Spleen (tissue), 11 donors: Measurements from ENCODE around the gene CD53. TPM values are rescaled to one million over a fixed set of nuclear protein-coding genes. Genes with fewer than 3 reads are reported as not detected.

Source experiments
- DNase-seq: peaks from one replicate; pipeline ENCODE4 v3.0.0-alpha.2; 2020
- H3K27ac ChIP-seq, 8 donors: fragments of 200-600 bp; sonication (generic) in 7 of 8; 1 replicate in 4 of 8; 2 replicates in 4 of 8; pipeline versions ENCODE4 v1.5.0 to v1.8.0; 2016 to 2021; ENCODE audit warnings: inconsistent platforms in 4 of 8, mild to moderate bottlenecking in 4 of 8, moderate library complexity in 1 of 8
- H3K27me3 ChIP-seq, 7 donors: fragments of 200-600 bp; sonication (generic) in 6 of 7; replicated peaks in 1 of 7; 1 replicate in 4 of 7; 2 replicates in 3 of 7; pipeline versions ENCODE4 v1.5.0 to v1.8.0; 2016 to 2021; ENCODE audit warnings: inconsistent platforms in 3 of 7, mild to moderate bottlenecking in 1 of 7
- H3K36me3 ChIP-seq, 6 donors: fragments of 200-600 bp; sonication (generic) in 5 of 6; 1 replicate in 4 of 6; 2 replicates in 2 of 6; pipeline versions ENCODE4 v1.5.0 to v1.8.0; 2016 to 2021; ENCODE audit warnings: inconsistent platforms in 2 of 6
- H3K4me1 ChIP-seq, 6 donors: fragments of 200-600 bp; sonication (generic) in 5 of 6; 1 replicate in 3 of 6; 2 replicates in 3 of 6; pipeline versions ENCODE4 v1.5.0 to v1.8.0; 2016 to 2021; ENCODE audit warnings: inconsistent platforms in 3 of 6
- H3K4me3 ChIP-seq, 8 donors: fragments of 200-600 bp; sonication (generic) in 7 of 8; 1 replicate in 4 of 8; 2 replicates in 4 of 8; pipeline versions ENCODE4 v1.5.0 to v1.8.0; 2016 to 2021; ENCODE audit warnings: inconsistent platforms in 4 of 8, mild to moderate bottlenecking in 4 of 8, moderate library complexity in 2 of 8
- H3K9me3 ChIP-seq, 8 donors: fragments of 200-600 bp; sonication (generic) in 7 of 8; 1 replicate in 4 of 8; 2 replicates in 4 of 8; pipeline versions ENCODE4 v1.5.0 to v1.8.0; 2016 to 2021; ENCODE audit warnings: inconsistent platforms in 4 of 8
- POLR2A ChIP-seq, 3 donors: fragments of 450-650 bp; IDR thresholded peaks; one replicate each; pipeline ENCODE4 v1.5.1; 2017; ENCODE audit warnings: antibody characterized with exemption in 3 of 3, mild to moderate bottlenecking in 1 of 3
- POLR2AphosphoS5 ChIP-seq, 3 donors: sonication (generic); formaldehyde crosslinking; IDR thresholded peaks; one replicate each; pipeline ENCODE4 v1.5.1; 2017; ENCODE audit warnings: antibody characterized with exemption in 3 of 3
- WGBS, 5 donors: extraction: QIAGEN DNeasy Blood & Tissue Kit in 3 of 5; methylation state at CpG; one replicate each; pipeline versions ENCODE4 v1.1.5 to v1.1.7; 2013 to 2018; 5-methylcytosine and 5-hydroxymethylcytosine counted together
- intact Hi-C: fragments of 100-400 bp; cut with DNase I; formaldehyde crosslinking; loops from one replicate; pipeline ENCODE4 v1.15.0; 2023; ENCODE audit warnings: low total_unique reads
- polyA plus RNA-seq, 3 donors: library from polyadenylated mRNA; stranded (reverse); fragments of 200-250 nt; gene quantifications; one replicate each; pipeline ENCODE4 v1.2.1, GENCODE V29; 2013
- total RNA-seq, 7 donors: library from RNA; depleted of rRNA in 3 of 7; stranded (reverse); fragments of >200 nt in 3 of 7; fragmentation: NEBNext Ultra II Directional in 4 of 7; extraction: Animal tissue kit (Norgen Biotek cat#: 25700) in 4 of 7; gene quantifications; one replicate each; pipeline versions ENCODE4 v1.1.0 to v1.2.1, GENCODE V29; 2016 to 2021
- TF ChIP-seq, protein P1 (sequence below), 11 experiments: fragments of 200-600 bp in 7 of 11; fragments of 450-650 bp in 4 of 11; sonication (generic) in 4 of 11; IDR thresholded peaks in 8 of 11; conservative IDR thresholded peaks in 3 of 11; 1 replicate in 7 of 11; 2 replicates in 4 of 11; pipeline versions ENCODE4 v1.4.0 to v1.8.0; 2016 to 2021; ENCODE audit warnings: antibody characterized with exemption in 11 of 11, inconsistent platforms in 4 of 11, mild to moderate bottlenecking in 1 of 11
- donor health status: healthy with polysubstance abuse.
- donor health status: DM: no; HTN: no; CAD: no; lungs with moderate emphysema.
- donor health status: DM: no; HTN: no; CAD: no.
- donor health status: Bipolar disorder and iron deficiency.
- donor health status: healthy.
- donor health status: DM: no; HTN: no; CAD: no.
- donor health status: DM: yes; HTN: yes; CAD: no.

The CD53 gene
- total and polyA plus RNA-seq, 10 donors = 352 to 651 (median 462) TPM

DNA sequence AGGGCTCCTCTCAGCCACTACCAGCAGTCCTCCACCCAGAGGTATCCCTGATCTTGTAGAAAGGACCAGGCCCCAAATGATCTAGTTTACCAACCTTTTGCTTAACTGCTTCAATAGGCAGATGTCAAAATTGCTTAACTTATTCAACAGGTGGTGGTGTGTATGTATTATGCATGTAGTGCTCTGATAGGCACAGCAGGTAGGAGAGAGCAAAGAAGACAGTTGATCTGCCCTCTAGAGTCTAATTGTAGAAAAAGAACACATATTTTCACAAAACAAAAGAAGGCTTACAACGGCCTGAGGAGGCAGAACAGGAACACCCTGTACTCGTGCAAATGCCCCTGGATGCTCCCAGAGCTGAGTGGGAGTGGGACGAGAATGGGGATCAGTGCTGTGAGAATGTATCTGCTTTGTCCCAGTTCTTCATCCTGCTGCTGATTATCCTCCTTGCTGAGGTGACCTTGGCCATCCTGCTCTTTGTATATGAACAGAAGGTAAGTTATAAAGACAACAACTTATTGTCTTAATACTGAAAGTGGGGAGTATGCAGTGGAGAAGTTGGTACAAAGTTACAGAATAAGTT lies 21.1 kb downstream of the CD53 start:
- TF ChIP-seq POLR2A (IDR thresholded peaks at IDR 0.05) (no peak), POLR2AphosphoS5 (IDR thresholded peaks at IDR 0.05) (no peak)
- TF ChIP-seq, protein P1, sequence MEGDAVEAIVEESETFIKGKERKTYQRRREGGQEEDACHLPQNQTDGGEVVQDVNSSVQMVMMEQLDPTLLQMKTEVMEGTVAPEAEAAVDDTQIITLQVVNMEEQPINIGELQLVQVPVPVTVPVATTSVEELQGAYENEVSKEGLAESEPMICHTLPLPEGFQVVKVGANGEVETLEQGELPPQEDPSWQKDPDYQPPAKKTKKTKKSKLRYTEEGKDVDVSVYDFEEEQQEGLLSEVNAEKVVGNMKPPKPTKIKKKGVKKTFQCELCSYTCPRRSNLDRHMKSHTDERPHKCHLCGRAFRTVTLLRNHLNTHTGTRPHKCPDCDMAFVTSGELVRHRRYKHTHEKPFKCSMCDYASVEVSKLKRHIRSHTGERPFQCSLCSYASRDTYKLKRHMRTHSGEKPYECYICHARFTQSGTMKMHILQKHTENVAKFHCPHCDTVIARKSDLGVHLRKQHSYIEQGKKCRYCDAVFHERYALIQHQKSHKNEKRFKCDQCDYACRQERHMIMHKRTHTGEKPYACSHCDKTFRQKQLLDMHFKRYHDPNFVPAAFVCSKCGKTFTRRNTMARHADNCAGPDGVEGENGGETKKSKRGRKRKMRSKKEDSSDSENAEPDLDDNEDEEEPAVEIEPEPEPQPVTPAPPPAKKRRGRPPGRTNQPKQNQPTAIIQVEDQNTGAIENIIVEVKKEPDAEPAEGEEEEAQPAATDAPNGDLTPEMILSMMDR (IDR thresholded peaks at IDR 0.05 in 8 of 11, conservative IDR thresholded peaks at IDR 0.05 in 3 of 11) = no peak
- peak overlapping the region in 1 of 8 donors; percentile 12 for H3K27ac ChIP-seq
- no peak for DNase-seq
- H3K9me3 ChIP-seq = no peaks in the 10 kb centered on the region
- peaks cover 6 to 98% (median 64%) of the 10 kb centered on the region in 6 donors for H3K4me1 ChIP-seq
- WGBS, 5 donors = 40 to 59% (median 51%) methylated on average over 3 of the region's 3 CpGs
- H3K27me3 ChIP-seq = no peaks in the 10 kb centered on the region
- intact Hi-C loops = no loop called here
- H3K36me3 ChIP-seq = peaks cover 0 to 91% (median 64%) of the 10 kb centered on the region in 6 donors
- H3K4me3 ChIP-seq = no peak overlapping the region

DNA sequence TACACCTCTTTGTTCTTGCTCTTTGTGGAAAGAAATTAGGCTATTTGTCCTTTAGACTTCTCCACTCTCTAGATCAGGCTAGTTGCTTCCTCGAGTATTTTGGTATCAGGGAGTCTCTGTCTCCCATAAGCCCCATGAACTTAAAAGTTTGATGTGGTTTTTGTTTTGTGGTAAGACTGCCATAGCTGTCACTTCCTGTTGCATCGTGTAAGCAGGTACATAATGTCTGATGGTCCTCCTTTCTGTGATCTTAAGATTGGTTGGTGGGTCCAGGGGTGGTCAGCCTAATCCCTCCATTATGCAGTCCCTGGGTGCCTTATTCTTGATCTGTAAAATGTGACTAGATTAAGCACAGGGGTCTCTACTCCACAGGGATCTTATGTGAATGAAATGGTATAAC lies 23.1 kb downstream of the CD53 start:
- Histone ChIP-seq H3K4me3 (no peak overlapping the region), H3K4me1 (peaks cover 1 to 78% (median 43%) of the 10 kb centered on the region in 6 donors), H3K27me3 (no peaks in the 10 kb centered on the region), H3K9me3 (no peaks in the 10 kb centered on the region), H3K36me3 (peaks cover 0 to 100% (median 78%) of the 10 kb centered on the region in 6 donors), H3K27ac (peak overlapping the region in 3 of 8 donors; percentile 1 to 59 (median 26))
- no peak for DNase-seq
- WGBS, 5 donors = 13 to 38% (median 29%) methylated on average over 2 of the region's 2 CpGs
- TF ChIP-seq, protein P1 (IDR thresholded peaks at IDR 0.05 in 8 of 11, conservative IDR thresholded peaks at IDR 0.05 in 3 of 11) = no peak
- TF ChIP-seq POLR2AphosphoS5 (IDR thresholded peaks at IDR 0.05) = peak in 1 of 3 donors; percentile 32
- TF ChIP-seq POLR2A (IDR thresholded peaks at IDR 0.05) = no peak
- intact Hi-C loops = no loop called here

DNA sequence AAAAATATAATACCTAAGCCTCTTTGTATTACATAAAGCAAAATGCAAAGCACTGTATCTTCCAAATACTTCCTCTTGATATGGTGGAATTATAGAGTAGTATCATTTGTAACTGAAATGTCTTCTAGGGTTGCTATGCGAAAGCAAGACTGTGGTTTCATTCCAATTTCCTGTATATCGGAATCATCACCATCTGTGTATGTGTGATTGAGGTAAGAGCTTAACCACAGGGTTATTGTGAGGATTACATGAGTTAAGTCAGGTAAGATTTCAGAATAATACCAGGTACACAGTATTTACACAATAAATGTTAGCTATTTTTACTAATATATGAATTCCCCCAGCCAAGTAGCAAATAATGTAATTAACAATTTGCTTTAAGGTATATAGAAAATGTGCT lies 24.7 kb downstream of the CD53 start:
- intact Hi-C loops = no loop called here
- H3K4me3 ChIP-seq = no peak overlapping the region
- no peaks in the 10 kb centered on the region for H3K9me3 ChIP-seq
- no peak overlapping the region for H3K27ac ChIP-seq
- H3K4me1 ChIP-seq = peaks cover 0 to 62% (median 33%) of the 10 kb centered on the region in 6 donors
- WGBS, 5 donors = 47 to 69% (median 64%) methylated on average over 2 of the region's 2 CpGs
- H3K27me3 ChIP-seq = no peaks in the 10 kb centered on the region
- no peak for TF ChIP-seq POLR2A (IDR thresholded peaks at IDR 0.05)
- TF ChIP-seq, protein P1 (IDR thresholded peaks at IDR 0.05 in 8 of 11, conservative IDR thresholded peaks at IDR 0.05 in 3 of 11) = no peak
- TF ChIP-seq POLR2AphosphoS5 (IDR thresholded peaks at IDR 0.05) = no peak
- no peak for DNase-seq
- peaks cover 0 to 97% (median 69%) of the 10 kb centered on the region in 6 donors for H3K36me3 ChIP-seq

DNA sequence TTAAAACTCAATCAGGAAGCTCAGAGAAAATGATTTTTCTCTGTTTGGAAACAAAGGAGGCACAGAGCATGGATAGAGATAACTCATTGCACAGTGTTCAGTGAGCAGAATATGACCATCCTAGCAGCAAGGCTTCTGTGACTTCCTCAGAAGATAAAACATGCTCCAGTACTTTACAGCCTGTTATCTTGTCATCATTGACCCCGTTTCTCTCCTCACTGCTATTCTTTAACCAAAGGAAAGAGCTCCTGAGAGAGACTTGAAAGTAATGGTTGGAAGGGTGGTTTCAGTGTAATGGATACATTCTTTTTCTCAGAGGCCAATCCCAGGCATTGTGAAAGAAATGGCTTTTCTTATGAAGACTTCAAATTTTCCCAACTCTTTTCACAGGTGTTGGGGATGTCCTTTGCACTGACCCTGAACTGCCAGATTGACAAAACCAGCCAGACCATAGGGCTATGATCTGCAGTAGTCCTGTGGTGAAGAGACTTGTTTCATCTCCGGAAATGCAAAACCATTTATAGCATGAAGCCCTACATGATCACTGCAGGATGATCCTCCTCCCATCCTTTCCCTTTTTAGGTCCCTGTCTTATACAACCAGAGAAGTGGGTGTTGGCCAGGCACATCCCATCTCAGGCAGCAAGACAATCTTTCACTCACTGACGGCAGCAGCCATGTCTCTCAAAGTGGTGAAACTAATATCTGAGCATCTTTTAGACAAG lies 25.9 kb downstream of the CD53 start:
- no peaks in the 10 kb centered on the region for H3K27me3 ChIP-seq
- peak overlapping the region in 1 of 8 donors; percentile 2 for H3K27ac ChIP-seq
- H3K36me3 ChIP-seq = peaks cover 0 to 91% (median 57%) of the 10 kb centered on the region in 6 donors
- intact Hi-C loops = no loop called here
- H3K4me1 ChIP-seq = peaks cover 0 to 50% (median 21%) of the 10 kb centered on the region in 6 donors
- DNase-seq = no peak
- H3K9me3 ChIP-seq = no peaks in the 10 kb centered on the region
- H3K4me3 ChIP-seq = no peak overlapping the region
- WGBS, 5 donors = 62 to 81% (median 80%) methylated on average over 3 of the region's 3 CpGs
- TF ChIP-seq, protein P1 (IDR thresholded peaks at IDR 0.05 in 8 of 11, conservative IDR thresholded peaks at IDR 0.05 in 3 of 11) = no peak
- no peak for TF ChIP-seq POLR2A (IDR thresholded peaks at IDR 0.05)
- TF ChIP-seq POLR2AphosphoS5 (IDR thresholded peaks at IDR 0.05) = peak in 1 of 3 donors; percentile 17
